WTC11 (cell line): ENCODE data around the gene KCTD18.

Source experiments
- AFF4 ChIP-seq: sonication (generic); formaldehyde crosslinking; IDR thresholded peaks from 2 replicates; pipeline ENCODE4 v1.8.1; 2023; ENCODE audit warnings: mild to moderate bottlenecking, missing genetic modification reagents, borderline replicate concordance
- CTCF ChIP-seq: fragments of 200-600 bp; IDR thresholded peaks from 2 replicates; pipeline ENCODE4 v1.8.0; 2022; ENCODE audit warnings: antibody characterized with exemption
- GABPB1 ChIP-seq: sonication (generic); formaldehyde crosslinking; IDR thresholded peaks from 2 replicates; pipeline ENCODE4 v1.8.1; 2023; ENCODE audit warnings: mild to moderate bottlenecking, missing genetic modification reagents
- GRHL2 ChIP-seq: fragments of 250-450 bp; sonication (Bioruptor Pico); IDR thresholded peaks from 2 replicates; pipeline ENCODE4 v1.8.0; 2022; ENCODE audit warnings: mild to moderate bottlenecking, moderate library complexity; ENCODE audit not compliant: insufficient replicate concordance, severe bottlenecking
- MAX ChIP-seq: sonication (generic); formaldehyde crosslinking; IDR thresholded peaks from 2 replicates; pipeline ENCODE4 v1.8.0; 2022; ENCODE audit warnings: mild to moderate bottlenecking, missing genetic modification reagents
- SP1 ChIP-seq: sonication (generic); formaldehyde crosslinking; conservative IDR thresholded peaks from 2 replicates; pipeline ENCODE4 v1.8.1; 2022; ENCODE audit warnings: missing genetic modification reagents
- USF1 ChIP-seq: sonication (generic); formaldehyde crosslinking; IDR thresholded peaks from 2 replicates; pipeline ENCODE4 v1.8.0; 2022; ENCODE audit warnings: mild to moderate bottlenecking, missing genetic modification reagents

GRCh38 chr2:200472853-200473464 lies 36.9 kb downstream of the KCTD18 start:
- TF ChIP-seq AFF4 (CRISPR knock-in tag) (no peak), MAX (CRISPR knock-in tag) (no peak), CTCF (no peak), SP1 (no peak), GABPB1 (CRISPR knock-in tag) (no peak), GRHL2 (CRISPR knock-in tag) (no peak), USF1 (no peak)
